Fibroblast of skin of left quadriceps (primary cell): ENCODE measurements around the gene DBNL.

Experiments used
- DNase-seq, 2 experiments: peaks; one replicate each; pipeline ENCODE4 v3.0.0-alpha.2; 2013; ENCODE audit warnings: low read depth in 2 of 2

Gene DBNL

GRCh38 chr7:44100458-44101302 is 56.2 kb downstream of the DBNL start:
- no peak for DNase-seq

- DNase-seq, result no peak
Measured at GRCh38 chr7:44101303-44101965, 56.9 kb downstream of the DBNL start.

DNA sequence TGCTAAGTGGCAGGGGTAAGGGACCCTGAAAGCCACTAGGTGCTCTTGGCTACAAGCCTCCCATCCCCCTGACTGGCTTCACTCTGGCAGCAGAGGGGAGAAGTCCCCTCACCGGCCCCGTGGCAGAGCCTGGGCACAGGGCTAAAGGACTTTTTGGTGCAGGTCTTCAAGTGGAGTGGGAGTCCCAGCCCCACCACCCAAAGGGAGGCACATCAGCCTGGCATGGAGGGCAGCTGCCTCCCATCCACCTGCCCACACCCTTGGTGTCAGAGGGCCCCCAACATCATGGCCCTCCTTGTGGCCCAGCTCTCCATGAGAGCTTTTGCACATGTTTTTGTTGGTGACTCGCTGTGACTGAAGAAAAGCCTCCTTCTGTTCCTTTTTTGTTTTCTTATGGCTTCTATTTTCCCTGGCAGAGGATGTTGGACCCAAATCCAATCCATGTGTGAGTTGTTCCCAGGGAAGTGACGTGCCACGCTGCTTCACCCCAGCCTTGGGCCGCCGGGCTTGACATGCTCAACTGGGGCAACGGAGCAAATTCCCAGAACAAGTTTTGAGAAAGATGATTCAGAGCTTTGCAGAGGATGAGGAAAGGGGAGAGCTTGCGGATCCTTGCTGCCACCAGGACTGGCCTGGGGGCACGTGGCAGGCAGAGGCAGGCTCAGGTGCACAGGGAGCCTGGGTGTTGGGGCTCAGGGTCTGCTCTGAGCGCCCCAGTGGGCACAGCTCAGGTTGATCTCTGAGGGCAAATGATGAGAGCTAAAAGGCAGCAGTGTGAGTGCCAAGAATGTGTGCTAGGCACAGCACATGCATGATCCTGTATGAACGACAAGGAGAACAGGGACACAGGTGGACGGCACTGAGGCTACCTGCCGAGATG is 57.7 kb downstream of the DBNL start:
- DNase-seq, result no peak

GRCh38 chr7:44102846-44103565 is 58.5 kb downstream of the DBNL start:
- DNase-seq, result no peak

DNA sequence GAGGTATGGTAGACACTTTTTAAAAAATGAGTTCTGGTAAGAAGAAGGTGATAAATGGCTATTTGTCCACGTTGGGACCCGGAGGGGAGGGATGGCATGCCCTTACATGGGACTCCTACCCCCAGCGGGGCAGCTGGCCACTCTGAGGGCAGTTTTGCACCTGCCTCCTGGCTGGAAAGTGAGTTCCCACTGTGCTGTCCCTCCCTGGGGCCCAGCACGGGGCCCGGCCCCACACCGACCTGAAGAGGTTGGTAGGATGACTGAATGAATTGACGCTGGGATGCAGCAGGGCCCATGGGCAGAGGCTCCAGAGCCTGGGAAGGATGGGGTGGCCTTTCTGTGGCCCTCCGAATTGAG is 59.0 kb downstream of the DBNL start:
- DNase-seq, result no peak

DNA sequence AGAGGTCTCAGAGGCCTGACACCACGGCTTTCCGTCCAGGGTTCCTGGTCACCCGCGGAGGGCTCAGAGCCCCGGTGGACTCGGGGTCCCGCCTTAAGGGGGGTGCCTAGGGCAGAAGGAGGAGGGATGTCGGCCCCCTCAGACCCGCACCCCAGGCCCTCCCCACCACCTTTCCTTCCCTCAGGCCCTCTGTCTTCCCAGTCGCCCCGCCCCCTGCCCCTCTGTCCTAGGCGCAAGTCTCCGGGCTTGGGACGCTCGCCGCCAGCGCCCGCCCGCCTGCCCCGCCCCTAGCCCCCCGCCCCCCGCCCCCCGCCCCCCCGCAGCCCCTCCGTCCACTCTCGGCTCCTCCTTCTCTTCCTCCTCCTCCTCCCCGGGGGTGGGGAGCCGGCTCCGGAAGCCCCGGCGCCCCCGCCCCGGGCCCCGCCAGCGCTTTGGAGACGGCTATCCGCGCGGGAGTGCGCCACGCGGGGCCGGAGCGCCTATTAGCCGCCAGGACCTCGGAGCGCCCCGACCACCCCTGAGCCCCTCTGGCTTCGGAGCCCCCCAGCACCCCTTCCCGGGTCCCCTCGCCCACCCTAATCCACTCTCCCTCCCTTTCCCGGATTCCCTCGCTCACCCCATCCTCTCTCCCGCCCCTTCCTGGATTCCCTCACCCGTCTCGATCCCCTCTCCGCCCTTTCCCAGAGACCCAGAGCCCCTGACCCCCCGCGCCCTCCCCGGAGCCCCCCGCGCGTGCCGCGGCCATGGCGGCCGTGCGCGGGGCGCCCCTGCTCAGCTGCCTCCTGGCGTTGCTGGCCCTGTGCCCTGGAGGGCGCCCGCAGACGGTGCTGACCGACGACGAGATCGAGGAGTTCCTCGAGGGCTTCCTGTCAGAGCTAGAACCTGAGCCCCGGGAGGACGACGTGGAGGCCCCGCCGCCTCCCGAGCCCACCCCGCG is 59.7 kb downstream of the DBNL start, which contains the start of gene AEBP1:
Gene AEBP1, plus strand, starts transcription at position 423 of the 937 bp plus-strand sequence. Its CDS starts 321 bp downstream, at position 744.
- DNase-seq, result no peak

DNA sequence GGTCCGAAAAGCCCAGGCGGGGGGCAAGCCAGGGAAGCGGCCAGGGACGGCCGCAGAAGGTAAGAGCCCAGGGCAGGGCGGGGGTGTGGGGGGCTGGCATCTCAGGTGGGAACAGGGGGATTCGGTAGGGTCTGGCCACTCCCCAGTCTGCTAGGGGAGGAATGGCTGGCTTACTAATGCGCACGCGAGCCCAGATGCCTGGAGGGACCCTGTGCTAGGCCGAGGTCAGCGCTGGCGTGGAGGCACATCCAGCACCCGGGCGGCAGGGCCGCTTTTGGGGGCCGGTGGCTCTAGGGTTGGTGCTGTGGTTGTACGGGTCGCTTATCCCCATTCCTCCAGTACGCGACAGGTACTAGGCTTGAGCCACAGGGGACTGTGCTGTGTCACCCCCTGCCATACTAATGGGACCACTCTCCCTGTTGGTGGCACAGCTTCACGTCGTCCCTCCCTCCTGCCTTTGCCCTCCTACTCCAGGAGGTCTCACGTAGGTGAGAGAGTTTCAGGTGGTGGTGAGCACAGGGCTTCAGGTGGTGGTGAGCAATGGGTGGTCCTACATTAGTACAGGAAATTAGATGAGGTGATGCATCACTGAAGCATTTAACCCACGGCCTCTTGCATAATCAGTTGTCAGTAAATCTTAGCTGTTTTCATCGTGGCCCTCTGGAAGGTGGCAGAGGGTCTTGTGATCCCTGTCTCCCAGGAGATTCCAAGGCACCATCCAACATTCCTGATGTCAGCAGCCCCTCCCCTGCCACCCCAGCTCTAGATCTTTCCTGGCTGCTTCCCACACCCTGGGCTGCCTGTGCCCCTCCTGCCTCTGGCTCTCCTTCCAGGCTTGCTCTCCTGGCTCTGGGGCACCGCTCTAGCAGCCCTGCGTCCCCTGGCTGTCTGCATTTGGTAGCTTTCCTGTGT is 60.6 kb downstream of the DBNL start:
- peak in 1 of 2 experiments; percentile 46 for DNase-seq

- no peak for DNase-seq
Measured at GRCh38 chr7:44105832-44106231, 61.3 kb downstream of the DBNL start.

- DNase-seq, result no peak
Measured at GRCh38 chr7:44106311-44107065, 62.0 kb downstream of the DBNL start.

- no peak for DNase-seq
Measured at GRCh38 chr7:44107116-44107960, 62.8 kb downstream of the DBNL start.

- no peak for DNase-seq
Measured at GRCh38 chr7:44107961-44108767, 63.7 kb downstream of the DBNL start.

GRCh38 chr7:44108768-44109750 is 64.6 kb downstream of the DBNL start:
- no peak for DNase-seq

- DNase-seq, result no peak
Measured at GRCh38 chr7:44109991-44110390, 65.5 kb downstream of the DBNL start.

- no peak for DNase-seq
Measured at GRCh38 chr7:44110719-44111635, 66.5 kb downstream of the DBNL start.
